ENCODE measurements around the gene APEX1. TPM values are rescaled to one million over a fixed set of nuclear protein-coding genes. Genes with fewer than 3 reads are reported as not detected.
A peak's percentile ranks its signal among the peaks of the same experiment; 100 is the strongest.

The APEX1 gene
- total RNA-seq, 4 donors from 2014 or later: 125 to 134 (median 131) TPM

- Histone ChIP-seq H3K27ac (no peak overlapping the region), H3K36me3 (peaks cover 4 to 40% (median 19%) of the 10 kb centered on the region in 3 donors), H3K9me3 (no peaks in the 10 kb centered on the region), H3K27me3 (no peaks in the 10 kb centered on the region), H3K4me1 (peaks cover 3 to 63% (median 30%) of the 10 kb centered on the region in 4 donors), H3K4me3 (no peak overlapping the region)
- 65 to 70% methylated on average over 13 of the region's 13 CpGs for WGBS, 2 donors
- no peak for DNase-seq (ENCODE audit: low spot score in 2 of 2)
- no peak for TF ChIP-seq POLR2A (IDR thresholded peaks at IDR 0.05)
- no peak for TF ChIP-seq EP300 (IDR thresholded peaks at IDR 0.05)
- TF ChIP-seq, protein P1, sequence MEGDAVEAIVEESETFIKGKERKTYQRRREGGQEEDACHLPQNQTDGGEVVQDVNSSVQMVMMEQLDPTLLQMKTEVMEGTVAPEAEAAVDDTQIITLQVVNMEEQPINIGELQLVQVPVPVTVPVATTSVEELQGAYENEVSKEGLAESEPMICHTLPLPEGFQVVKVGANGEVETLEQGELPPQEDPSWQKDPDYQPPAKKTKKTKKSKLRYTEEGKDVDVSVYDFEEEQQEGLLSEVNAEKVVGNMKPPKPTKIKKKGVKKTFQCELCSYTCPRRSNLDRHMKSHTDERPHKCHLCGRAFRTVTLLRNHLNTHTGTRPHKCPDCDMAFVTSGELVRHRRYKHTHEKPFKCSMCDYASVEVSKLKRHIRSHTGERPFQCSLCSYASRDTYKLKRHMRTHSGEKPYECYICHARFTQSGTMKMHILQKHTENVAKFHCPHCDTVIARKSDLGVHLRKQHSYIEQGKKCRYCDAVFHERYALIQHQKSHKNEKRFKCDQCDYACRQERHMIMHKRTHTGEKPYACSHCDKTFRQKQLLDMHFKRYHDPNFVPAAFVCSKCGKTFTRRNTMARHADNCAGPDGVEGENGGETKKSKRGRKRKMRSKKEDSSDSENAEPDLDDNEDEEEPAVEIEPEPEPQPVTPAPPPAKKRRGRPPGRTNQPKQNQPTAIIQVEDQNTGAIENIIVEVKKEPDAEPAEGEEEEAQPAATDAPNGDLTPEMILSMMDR (IDR thresholded peaks at IDR 0.05): no peak
These were observed 1.9 kb downstream of the APEX1 start for GRCh38 chr14:20456971-20457370.

- TF ChIP-seq EP300 (IDR thresholded peaks at IDR 0.05) (no peak), POLR2A (IDR thresholded peaks at IDR 0.05) (no peak)
- TF ChIP-seq, protein P1 (IDR thresholded peaks at IDR 0.05): no peak
- H3K36me3 ChIP-seq: peaks cover 4 to 35% (median 18%) of the 10 kb centered on the region in 3 donors
- peak overlapping the region in 1 of 4 donors; percentile 14 for H3K27ac ChIP-seq
- H3K4me1 ChIP-seq: peaks cover 3 to 57% (median 28%) of the 10 kb centered on the region in 4 donors
- H3K27me3 ChIP-seq: no peaks in the 10 kb centered on the region
- H3K9me3 ChIP-seq: no peaks in the 10 kb centered on the region
- WGBS, 2 donors: 57 to 66% methylated on average over 8 of the region's 8 CpGs
- no peak overlapping the region for H3K4me3 ChIP-seq
- DNase-seq (ENCODE audit: low spot score in 2 of 2): no peak
These were observed 3.2 kb downstream of the APEX1 start for GRCh38 chr14:20458031-20458789.

- WGBS, 2 donors: 7 to 10% methylated on average over 18 to 28 of the region's 32 CpGs
- Histone ChIP-seq H3K36me3 (peaks cover 4 to 35% (median 18%) of the 10 kb centered on the region in 3 donors), H3K27ac (peak overlapping the region; percentile 95 to 99 (median 98)), H3K4me3 (peak overlapping the region; percentile 85 to 99 (median 94)), H3K9me3 (no peaks in the 10 kb centered on the region), H3K4me1 (peaks cover 3 to 47% (median 19%) of the 10 kb centered on the region in 4 donors), H3K27me3 (no peaks in the 10 kb centered on the region)
- TF ChIP-seq EP300 (IDR thresholded peaks at IDR 0.05): no peak
- TF ChIP-seq POLR2A (IDR thresholded peaks at IDR 0.05): no peak
- TF ChIP-seq, protein P1 (IDR thresholded peaks at IDR 0.05): no peak
- no peak for DNase-seq (ENCODE audit: low spot score in 2 of 2)
These were observed 5.6 kb downstream of the APEX1 start for GRCh38 chr14:20460458-20461224.

- H3K4me3 ChIP-seq: peak within 1 kb of the TSS; percentile 85 to 99 (median 94)
- 0 to 1% methylated on average over 59 of the region's 67 CpGs for WGBS, 2 donors
- DNase-seq (ENCODE audit: low spot score in 2 of 2): peak; percentile 98 to 99
- peak within 1 kb of the TSS; percentile 95 to 99 (median 98) for H3K27ac ChIP-seq
- H3K9me3 ChIP-seq: no peaks in the 10 kb centered on the region
- H3K36me3 ChIP-seq: peaks cover 4 to 30% (median 18%) of the 10 kb centered on the region in 3 donors
- TF ChIP-seq POLR2A (IDR thresholded peaks at IDR 0.05) (peak; percentile 87 to 91), EP300 (IDR thresholded peaks at IDR 0.05) (peak; percentile 94 to 100)
- TF ChIP-seq, protein P1 (IDR thresholded peaks at IDR 0.05): peak in 1 of 5 experiments; percentile 57
- H3K27me3 ChIP-seq: no peaks in the 10 kb centered on the region
- H3K4me1 ChIP-seq: peaks cover 3 to 38% (median 15%) of the 10 kb centered on the region in 4 donors
These were observed 6.5 kb downstream of the APEX1 start, which contains the start of gene PIP4P1 for GRCh38 chr14:20461225-20462141. Gene PIP4P1 (minus strand): TSS chr14:20461434. CDS start chr14:20461325, 109 bp downstream.

Measured in tibial nerve (tissue), 4 donors.